Measurements from ENCODE around the gene INMT. TPM values are rescaled to one million over a fixed set of nuclear protein-coding genes. Genes with fewer than 3 reads are reported as not detected.

The INMT gene
- total RNA-seq, 4 donors from 2014 or later = 3.1 to 24.8 (median 4.8) TPM

DNA sequence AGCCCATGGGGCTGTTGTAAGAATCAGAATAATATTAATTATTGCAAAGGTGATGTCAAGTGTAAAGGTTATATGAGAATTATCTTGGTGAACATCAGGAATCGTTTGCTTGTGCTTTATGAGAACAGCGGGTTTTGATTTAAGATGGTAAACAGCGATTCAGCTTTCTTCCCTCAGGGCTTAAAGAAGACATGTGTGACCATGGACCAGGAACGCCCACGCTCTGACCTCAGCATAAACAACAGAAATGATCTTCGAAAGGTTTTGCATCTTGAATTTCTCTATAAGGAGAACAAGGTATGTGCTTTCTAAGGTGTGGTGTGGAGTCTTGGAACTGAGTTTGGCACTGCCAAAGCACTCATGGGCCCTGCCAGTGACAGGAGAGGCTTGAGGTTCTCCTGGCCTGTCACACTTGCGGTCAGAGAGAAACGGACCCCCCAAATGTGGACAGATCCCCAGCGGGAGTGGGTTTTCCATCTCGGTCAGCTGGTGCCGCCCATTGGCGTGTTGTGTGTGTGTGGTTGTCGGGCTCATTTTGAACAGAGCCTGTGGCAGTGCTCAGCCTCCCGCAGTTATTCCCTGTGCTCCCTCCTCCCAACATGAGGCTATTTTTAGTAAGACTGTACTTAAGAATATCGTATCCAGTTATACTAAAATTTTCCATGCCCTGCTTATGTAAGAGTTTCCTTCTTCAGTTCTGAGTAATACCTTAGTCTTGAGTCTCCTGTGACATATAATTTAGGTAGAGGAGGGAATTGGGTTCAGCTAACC, 26.5 kb downstream of the INMT start:
- no peak for DNase-seq
- Histone ChIP-seq H3K36me3 (peaks cover 0 to 16% (median 0%) of the 10 kb centered on the region in 3 donors), H3K27me3 (no peaks in the 10 kb centered on the region), H3K27ac (peak overlapping the region in 1 of 4 donors; percentile 64), H3K9me3 (no peaks in the 10 kb centered on the region), H3K4me3 (no peak overlapping the region), H3K4me1 (no peaks in the 10 kb centered on the region)
- TF ChIP-seq, protein P1, sequence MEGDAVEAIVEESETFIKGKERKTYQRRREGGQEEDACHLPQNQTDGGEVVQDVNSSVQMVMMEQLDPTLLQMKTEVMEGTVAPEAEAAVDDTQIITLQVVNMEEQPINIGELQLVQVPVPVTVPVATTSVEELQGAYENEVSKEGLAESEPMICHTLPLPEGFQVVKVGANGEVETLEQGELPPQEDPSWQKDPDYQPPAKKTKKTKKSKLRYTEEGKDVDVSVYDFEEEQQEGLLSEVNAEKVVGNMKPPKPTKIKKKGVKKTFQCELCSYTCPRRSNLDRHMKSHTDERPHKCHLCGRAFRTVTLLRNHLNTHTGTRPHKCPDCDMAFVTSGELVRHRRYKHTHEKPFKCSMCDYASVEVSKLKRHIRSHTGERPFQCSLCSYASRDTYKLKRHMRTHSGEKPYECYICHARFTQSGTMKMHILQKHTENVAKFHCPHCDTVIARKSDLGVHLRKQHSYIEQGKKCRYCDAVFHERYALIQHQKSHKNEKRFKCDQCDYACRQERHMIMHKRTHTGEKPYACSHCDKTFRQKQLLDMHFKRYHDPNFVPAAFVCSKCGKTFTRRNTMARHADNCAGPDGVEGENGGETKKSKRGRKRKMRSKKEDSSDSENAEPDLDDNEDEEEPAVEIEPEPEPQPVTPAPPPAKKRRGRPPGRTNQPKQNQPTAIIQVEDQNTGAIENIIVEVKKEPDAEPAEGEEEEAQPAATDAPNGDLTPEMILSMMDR (IDR thresholded peaks at IDR 0.05) = no peak
- TF ChIP-seq POLR2A (IDR thresholded peaks at IDR 0.05) = no peak

DNA sequence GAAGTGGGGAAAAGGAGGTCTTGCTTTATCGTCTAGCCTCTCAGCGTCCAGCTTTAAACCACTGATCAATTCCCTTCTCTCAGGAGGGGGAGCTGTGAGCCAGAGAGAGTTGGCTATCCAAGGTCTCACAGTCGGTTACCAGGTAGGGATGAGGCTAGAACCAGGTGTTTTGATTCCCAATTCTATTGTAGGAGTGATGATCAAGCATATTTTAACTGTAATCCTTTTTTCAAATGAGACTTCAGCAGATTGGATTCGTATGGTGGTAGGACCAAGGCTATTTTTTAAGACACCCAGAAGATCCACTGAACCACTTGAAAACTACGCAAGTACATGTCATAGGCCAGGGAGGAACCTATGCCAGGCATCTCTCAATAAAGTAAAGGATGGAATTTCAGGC, 27.6 kb downstream of the INMT start:
- no peaks in the 10 kb centered on the region for H3K4me1 ChIP-seq
- peaks cover 0 to 16% (median 0%) of the 10 kb centered on the region in 3 donors for H3K36me3 ChIP-seq
- DNase-seq = no peak
- no peak for TF ChIP-seq POLR2A (IDR thresholded peaks at IDR 0.05)
- TF ChIP-seq, protein P1 (IDR thresholded peaks at IDR 0.05) = no peak
- H3K4me3 ChIP-seq = no peak overlapping the region
- H3K27me3 ChIP-seq = no peaks in the 10 kb centered on the region
- no peaks in the 10 kb centered on the region for H3K9me3 ChIP-seq
- H3K27ac ChIP-seq = peak overlapping the region in 1 of 4 donors; percentile 64

DNA sequence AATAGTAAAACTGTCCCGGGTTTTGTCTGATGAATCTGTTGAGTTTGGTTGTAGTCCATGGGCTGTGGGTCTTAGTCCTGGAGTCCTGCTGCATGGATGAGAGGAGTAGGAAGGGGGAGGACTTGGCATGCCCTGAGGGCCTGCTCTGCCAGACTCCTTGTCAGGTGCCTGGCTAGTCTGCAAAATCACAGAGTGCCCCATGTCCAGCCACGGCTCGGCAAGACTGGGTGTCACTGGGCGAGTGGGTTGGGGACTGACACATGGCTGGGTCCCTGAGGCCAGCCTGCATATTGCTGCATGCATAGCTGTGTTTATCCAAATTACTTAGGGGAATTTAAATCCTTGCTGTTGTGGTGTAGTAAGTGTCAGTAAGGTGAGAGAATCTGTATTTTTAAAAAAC, 29.0 kb downstream of the INMT start:
- H3K27me3 ChIP-seq = no peaks in the 10 kb centered on the region
- H3K4me3 ChIP-seq = no peak overlapping the region
- DNase-seq = no peak
- no peak overlapping the region for H3K27ac ChIP-seq
- TF ChIP-seq POLR2A (IDR thresholded peaks at IDR 0.05) = no peak
- TF ChIP-seq, protein P1 (IDR thresholded peaks at IDR 0.05) = no peak
- H3K9me3 ChIP-seq = no peaks in the 10 kb centered on the region
- H3K36me3 ChIP-seq = peaks cover 0 to 16% (median 0%) of the 10 kb centered on the region in 3 donors
- H3K4me1 ChIP-seq = no peaks in the 10 kb centered on the region

DNA sequence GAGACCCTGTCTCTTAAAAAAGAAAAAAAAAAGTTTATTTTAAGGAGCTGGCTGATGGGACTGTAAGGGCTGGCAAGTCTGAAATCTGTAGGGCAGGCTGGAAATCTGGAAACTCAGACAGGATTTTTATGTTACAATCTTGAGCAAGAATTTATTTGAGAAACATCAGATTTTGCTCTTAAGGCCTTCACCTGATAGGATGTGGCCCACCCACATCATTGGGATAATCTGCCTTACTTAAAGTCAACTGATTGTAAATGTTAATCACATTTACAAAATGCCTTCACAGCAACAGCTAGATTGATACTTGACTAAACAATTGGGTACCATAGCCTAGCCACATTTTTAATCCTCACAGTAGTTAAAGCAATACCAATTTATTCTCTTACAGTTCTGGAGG, 30.8 kb downstream of the INMT start:
- peaks cover 0 to 24% (median 0%) of the 10 kb centered on the region in 3 donors for H3K36me3 ChIP-seq
- DNase-seq = no peak
- no peak overlapping the region for H3K27ac ChIP-seq
- no peaks in the 10 kb centered on the region for H3K27me3 ChIP-seq
- TF ChIP-seq POLR2A (IDR thresholded peaks at IDR 0.05) = no peak
- TF ChIP-seq, protein P1 (IDR thresholded peaks at IDR 0.05) = no peak
- no peaks in the 10 kb centered on the region for H3K9me3 ChIP-seq
- H3K4me1 ChIP-seq = no peaks in the 10 kb centered on the region
- no peak overlapping the region for H3K4me3 ChIP-seq

GRCh38 chr7:30785786-30786185, 33.9 kb downstream of the INMT start:
- H3K4me1 ChIP-seq = no peaks in the 10 kb centered on the region
- TF ChIP-seq POLR2A (IDR thresholded peaks at IDR 0.05) = no peak
- TF ChIP-seq, protein P1 (IDR thresholded peaks at IDR 0.05) = peak in 1 of 6 experiments; percentile 5
- H3K9me3 ChIP-seq = no peaks in the 10 kb centered on the region
- peak in 1 of 3 donors; percentile 68 for DNase-seq
- peaks cover 0 to 22% (median 0%) of the 10 kb centered on the region in 3 donors for H3K36me3 ChIP-seq
- H3K27ac ChIP-seq = no peak overlapping the region
- H3K4me3 ChIP-seq = no peak overlapping the region
- H3K27me3 ChIP-seq = no peaks in the 10 kb centered on the region

Data from Peyer's patch (tissue), 4 donors.